H54 (cell line): ENCODE results near the gene FAM83G.

Experiments
- DNase-seq: peaks from one replicate; pipeline ENCODE4 v3.0.0; 2011; ENCODE audit warnings: low spot score, mixed read lengths; ENCODE audit not compliant: insufficient read length
- FAIRE-seq: peaks from 3 replicates; lab custom pipeline; 2011; peaks lifted over from hg19 to GRCh38; lab: Jason Lieb, UNC
- POLR2A ChIP-seq: IDR thresholded peaks from 2 replicates; pipeline ENCODE4 v1.6.1; 2011; ENCODE audit warnings: low read depth, mild to moderate bottlenecking, low read length

The FAM83G gene

DNA sequence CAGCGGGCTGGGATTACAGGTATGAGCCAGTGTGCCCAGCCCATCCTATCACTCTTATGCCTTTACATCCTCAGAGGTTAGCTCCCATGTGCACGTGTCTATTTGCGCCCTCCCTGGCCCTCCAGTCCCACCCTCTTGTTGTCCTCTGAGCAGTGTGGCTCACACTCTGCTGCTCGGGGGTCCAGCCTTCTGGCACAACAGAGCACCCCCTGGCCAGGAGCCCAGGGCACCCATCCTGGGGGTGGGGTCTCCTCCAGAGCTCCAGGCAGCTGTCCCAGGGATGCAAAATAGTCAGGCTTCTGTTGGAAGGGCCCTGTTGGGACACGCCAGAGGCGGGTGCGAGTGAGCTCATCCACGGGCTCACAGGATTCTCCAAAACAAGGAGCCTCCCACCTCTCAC, 11.7 kb upstream of the FAM83G start:
- FAIRE-seq, result no peak
- TF ChIP-seq POLR2A, result no peak

DNA sequence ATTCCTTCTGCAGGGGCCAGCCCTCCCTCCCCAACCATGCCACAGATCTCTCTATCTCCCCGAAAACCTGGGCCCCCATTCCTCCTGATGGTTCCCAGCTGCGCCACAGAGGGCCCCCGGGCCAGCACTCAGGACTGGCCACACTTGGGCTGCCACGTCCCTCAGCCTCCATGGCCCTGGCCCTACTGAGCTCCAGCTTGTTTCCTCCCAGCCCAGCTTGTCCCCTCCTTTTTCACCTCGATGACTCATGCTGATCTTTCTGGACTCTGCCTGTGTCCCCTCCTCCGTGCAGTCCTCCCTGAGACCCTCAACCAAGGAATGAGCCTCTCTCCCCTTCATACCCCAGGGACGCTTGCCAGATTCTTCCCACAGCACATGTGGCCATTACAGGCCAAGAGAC, 10.9 kb upstream of the FAM83G start:
- no peak for FAIRE-seq
- TF ChIP-seq POLR2A, result no peak
- DNase-seq, result no peak

More for the DNA sequence above, 11.7 kb upstream of the FAM83G start:
- DNase-seq, result no peak

DNA sequence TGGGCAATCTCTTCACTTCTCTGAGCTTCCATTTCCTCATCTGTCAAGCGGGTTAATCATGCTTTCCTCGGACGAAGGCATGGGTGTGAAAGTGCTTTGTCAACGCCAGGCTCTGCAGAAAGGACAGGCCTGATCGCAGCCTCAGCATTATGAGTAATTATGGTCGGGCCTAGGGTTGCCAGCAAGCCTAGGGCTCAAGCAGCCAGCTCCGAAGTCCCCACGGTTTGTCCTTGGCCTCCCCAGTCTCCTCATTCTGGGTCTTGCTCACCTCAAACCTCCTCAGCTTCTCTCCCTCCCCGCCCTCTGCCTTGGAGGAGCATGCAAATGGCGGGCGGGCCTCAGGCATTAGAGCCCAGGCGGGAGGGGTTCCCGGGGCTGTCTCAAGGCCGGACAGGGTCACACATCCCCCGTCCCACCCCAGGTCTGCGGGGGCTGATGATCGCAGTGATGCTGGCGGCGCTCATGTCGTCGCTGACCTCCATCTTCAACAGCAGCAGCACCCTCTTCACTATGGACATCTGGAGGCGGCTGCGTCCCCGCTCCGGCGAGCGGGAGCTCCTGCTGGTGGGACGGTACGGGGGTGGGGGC, 10.2 kb upstream of the FAM83G start:
- no peak for FAIRE-seq
- DNase-seq, result no peak
- no peak for TF ChIP-seq POLR2A

DNA sequence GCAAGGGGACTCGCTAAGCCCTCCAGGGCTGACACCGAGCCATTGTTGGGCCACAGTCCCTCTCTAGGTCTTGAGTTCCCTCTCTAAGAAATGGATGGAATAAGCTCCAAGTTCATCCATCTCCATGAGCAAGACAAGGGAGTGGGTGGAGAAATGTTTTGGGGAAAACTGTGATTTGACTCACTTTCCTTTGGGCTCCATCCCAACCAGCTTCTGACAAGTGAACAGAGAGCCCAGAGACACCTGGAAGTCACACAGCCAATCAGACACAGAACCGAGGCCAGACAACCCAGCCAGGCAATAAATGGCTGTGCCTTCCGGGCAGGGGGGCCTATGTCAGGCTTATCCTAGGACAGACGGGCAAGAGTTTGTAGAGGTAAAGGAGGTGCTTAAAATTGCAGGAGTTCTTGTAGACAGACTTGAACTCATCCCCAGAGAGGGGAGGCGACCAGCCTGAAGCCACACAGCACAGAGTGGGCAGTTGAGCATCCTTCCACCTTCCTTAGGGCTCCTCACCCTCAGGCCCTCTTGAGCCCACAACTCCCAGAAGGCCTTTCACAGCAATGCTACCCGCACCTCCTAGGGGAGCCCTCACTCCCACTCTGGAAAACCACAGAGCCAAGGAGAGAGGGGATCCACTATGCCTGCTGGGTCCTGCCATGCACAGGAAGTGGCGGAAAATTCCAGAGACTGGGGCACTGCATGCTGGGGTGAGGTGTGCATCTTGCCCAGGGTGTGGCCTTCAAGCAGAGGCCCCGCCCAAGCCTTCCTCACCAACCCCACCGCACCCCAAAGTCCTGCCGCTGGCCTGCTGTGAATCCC, 9.5 kb upstream of the FAM83G start:
- no peak for TF ChIP-seq POLR2A
- DNase-seq (no peak), FAIRE-seq (no peak)

DNA sequence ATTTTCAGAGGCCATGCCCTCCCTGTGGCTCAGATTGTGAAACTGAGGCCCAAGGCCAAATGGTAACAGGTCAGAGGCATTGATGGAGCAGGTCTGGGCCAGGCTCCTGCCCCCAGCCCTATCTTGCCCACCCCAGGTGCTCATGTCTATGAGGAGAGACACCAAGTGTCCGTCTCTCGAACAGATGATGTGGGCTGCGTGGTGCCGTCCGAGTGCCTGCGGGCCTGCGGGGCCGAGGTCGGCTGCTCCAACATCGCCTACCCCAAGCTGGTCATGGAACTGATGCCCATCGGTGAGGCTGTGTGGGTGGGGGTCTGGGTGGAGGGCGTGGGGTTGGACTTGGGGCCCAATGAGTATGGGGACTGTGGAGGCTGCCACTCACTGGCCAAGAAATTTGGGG, 8.7 kb upstream of the FAM83G start:
- DNase-seq (no peak), FAIRE-seq (no peak)
- no peak for TF ChIP-seq POLR2A

DNA sequence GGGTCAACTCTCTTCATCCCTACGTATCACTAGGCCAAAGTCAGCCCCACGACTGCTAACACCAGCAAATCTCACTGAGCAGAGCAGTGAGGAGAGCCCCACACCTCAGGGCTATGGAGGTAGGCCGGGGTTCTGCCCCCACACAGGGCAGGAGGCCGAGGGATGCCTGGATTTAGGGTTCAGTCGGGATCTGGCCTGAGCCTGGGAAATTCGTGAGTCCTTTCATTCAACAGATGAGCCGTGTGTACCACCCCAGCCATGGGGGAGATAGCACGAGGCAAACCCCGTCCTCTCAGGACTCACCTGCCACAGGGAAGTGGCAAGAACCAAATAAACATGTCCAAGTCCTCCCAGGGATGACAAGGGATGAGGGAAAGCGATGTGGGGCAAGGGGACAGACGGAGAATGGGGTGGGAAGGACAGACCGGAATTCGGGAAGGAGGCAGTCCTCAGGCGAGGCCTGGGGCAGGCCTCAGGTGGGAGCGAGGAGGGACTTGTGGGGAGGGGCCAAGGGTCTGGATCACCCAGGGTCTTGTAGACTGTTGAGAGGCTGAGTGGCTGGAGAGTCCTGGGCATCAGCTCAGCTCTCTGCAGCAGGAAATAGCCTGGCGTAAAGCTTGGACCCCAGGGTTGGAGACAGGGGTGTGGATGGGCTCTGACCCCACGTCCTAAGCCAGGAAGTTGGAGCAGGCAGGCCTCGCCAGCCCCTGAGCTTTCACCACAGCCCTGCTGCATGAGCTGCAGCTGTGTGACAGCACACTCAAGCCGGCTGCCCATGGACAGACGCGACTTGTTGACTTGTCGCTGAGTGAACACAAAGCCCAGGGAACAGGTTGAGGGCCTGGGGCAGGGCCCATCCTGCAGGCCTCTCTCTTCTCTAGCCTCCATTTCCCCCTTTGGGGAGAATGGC, 7.9 kb upstream of the FAM83G start:
- FAIRE-seq (no peak), DNase-seq (no peak)
- TF ChIP-seq POLR2A, result no peak

DNA sequence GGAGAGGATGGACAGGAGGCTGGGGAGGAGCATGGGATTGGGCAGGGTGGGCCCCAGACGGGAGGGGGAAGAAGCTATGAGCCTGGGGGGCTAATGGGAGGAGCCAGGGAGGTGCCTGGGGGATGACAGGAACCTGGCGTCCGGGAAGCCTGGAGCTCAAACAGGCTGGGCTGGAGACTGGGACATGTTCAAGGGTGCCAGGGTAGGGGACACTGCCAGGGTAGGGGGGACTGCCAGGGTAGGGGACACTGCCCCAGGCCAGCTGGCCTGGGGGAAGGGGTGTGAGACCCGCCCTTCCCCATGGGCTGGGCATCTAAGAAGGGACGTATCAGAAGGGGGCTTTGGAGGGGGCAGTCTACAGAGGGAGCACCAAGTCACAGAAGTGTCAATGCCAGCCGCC, 7.0 kb upstream of the FAM83G start:
- TF ChIP-seq POLR2A, result no peak
- DNase-seq, result no peak
- FAIRE-seq, result no peak

DNA sequence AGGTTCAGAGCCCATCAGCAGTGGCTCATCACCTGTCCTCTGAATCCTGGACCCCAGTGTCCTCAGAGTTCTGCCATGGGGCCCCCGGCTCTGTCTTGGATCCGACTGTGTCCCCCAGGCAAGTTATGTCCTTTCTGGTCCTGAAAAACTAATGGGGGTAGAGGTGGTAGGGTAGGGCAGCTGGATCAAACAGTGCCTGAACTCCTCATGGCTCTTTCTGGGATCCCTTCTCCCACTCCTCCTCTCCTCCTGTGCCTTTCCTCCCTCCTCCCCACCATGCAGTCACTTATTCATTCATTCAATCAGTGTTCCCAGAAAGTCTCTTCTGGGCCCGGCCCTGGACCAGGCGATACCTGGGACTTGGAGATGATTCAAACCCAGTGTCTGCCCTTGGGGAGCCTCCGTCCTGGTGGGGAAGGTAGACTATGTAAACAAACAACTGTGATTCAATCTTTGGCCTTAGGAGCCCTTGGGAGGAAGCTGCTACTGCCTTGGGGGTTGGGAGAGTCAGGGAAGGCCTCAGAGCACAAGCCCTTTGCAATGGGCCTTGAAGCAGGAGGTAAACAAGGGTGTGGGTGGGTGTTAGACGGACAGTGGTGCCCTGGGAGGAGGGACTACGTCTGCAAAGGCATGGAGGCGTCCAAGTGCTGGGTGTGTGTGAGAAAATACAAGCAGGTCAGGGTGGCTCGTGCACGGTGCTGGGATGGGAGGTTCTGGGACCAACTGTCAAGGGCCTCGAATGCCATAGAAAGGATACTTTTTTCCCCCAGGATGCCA, 6.4 kb upstream of the FAM83G start:
- no peak for DNase-seq
- FAIRE-seq, result no peak
- TF ChIP-seq POLR2A, result no peak

DNA sequence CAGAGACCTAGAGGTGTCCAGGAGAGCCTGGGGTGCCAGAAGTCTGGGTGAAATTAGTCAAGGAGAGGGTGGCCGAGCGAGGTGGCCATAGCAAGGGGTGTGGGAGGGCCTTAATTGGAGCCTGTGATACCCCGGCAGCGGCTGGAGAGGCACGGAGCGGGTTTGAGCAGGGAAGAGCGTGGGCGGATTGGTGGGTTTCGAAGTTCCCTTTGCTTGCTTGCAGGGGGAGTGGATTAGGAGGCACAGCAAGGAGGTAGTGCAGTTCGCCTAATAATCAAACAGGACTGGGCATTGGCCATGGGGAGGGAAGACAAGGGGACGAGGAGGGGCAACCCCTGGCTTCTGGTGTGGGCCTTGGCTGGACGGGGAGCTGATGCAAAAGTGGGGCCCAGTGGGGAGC, 5.4 kb upstream of the FAM83G start:
- no peak for TF ChIP-seq POLR2A
- DNase-seq, result no peak
- FAIRE-seq, result no peak

DNA sequence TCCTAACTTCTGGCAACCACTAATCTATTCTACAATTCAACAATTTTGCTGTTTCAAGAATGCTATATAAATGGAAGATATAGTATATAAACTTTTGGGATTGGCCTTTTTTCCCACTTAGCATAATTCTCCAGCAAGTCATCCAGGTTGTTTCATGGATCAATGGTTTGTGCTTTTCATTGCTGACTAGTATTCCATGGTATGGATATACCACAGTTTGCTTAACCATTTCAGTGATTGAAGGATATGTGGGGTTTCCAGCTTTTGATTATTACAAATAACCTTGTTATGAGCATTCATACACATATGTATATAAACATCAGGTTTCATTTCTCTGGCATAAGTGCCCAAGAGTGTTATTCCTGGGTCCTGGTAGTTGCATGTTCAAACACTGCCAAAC, 2.1 kb upstream of the FAM83G start:
- DNase-seq, result no peak
- FAIRE-seq, result no peak
- no peak for TF ChIP-seq POLR2A

DNA sequence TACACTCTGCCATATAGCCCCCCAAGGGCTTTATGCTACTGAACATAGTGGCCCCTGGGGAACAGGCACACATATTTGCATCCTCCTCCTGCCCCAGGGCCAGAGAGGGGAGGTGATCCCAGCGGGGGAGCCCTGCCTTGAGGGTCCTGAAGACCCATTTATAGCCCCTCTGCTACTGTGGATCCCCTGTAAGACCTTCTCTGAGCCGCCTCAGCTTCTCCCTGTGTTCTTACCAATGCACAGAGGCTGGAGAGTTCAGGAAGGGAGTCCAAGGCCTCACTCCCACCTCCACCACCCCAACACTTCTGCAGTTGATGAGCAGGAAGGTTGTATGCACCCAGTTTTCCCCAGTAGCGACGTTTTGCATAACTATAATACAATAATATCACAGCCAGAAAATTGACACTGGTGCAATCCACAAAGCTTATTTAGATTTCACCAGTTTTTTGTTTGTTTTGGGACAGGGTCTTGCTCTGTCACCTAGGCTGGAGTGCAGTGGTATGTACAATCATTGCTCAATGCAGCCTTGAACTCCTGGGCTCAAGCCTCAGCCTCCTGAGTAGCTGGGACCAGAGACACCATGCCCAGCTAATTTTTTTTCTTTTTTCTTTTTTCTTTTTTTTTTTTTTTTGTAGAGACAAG, 1.3 kb upstream of the FAM83G start:
- no peak for DNase-seq
- no peak for FAIRE-seq
- no peak for TF ChIP-seq POLR2A

DNA sequence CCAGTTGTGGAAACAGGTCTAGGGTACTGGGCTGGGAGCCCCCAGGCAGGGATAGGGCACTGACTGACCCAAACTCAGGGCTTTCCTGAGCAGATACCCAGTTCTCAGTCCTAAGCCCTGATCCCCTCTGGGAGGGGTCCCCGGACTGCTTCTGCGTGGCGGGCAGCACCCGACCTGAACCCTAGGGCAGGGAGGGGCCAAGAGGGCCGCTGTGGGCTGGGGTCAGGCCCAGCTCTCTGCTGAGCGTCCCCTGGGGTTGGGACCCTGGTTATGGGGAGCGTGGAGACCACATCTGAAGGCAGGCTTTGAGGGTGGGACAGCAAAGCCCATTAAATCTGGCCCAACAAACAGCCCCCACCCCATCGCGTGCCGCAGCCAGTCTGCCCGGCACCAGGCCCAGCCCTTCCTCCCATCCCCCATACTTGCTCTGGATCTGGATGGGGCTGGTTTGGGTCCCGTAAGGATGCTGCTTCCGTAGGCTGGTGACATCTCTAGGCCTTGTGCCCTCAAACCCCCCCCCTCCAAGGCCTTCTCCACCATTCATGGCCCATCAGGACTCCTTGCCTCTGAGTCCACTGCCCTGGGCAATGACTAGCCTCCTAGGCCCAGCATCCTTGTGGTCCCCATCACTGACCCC, 691 bp upstream of the FAM83G start:
- no peak for FAIRE-seq
- no peak for TF ChIP-seq POLR2A
- no peak for DNase-seq
